K562 (cell line): ENCODE results near the gene CSNK1G2. TPM values are rescaled to one million over a fixed set of nuclear protein-coding genes. Genes with fewer than 3 reads are reported as not detected.
A peak's percentile ranks its signal among the peaks of the same experiment; 100 is the strongest.

Experiments
- ATAC-seq: fragments of 200-7000 bp; cut with Tn5 transposase; 3 replicates; pipeline ENCODE4 v1.9.1; 2020; ENCODE audit warnings: moderate library complexity
- BruUV-seq: library from RNA; stranded (reverse); fragments of 400-500 nt; replicated peaks from 2 replicates; lab custom pipeline; 2021; lab: Mats Ljungman, UMichigan
- CTCF ChIA-PET: fragments of 300-600 bp; formaldehyde crosslinking; extraction: SDS; loops from one replicate; lab custom pipeline; 2021; ENCODE audit warnings: low intra/inter-chr PET ratio; lab: Yijun Ruan, JAX
- POLR2A ChIA-PET: fragments of 300-600, 350-650 bp; sonication (Branson Sonifier 250); formaldehyde crosslinking; extraction: SDS; loops from one replicate; lab custom pipeline; 2021; ENCODE audit warnings: antibody characterized with exemption, inconsistent platforms; lab: Yijun Ruan, JAX
- DNase-seq, 4 experiments: peaks; one replicate each; pipeline versions ENCODE4 v3.0.0 to v3.0.0-alpha.2; 2011 to 2018; ENCODE audit warnings: low spot score in 3 of 4, mixed read lengths in 3 of 4; ENCODE audit errors: extremely low read depth in 1 of 4
- FAIRE-seq: peaks from 2 replicates; lab custom pipeline; 2011; peaks lifted over from hg19 to GRCh38; lab: Jason Lieb, UNC
- H2AFZ ChIP-seq: 2 replicates; pipeline ENCODE4 v1.6.0; 2011; ENCODE audit warnings: low read depth, low read length, control low read depth, inconsistent platforms
- H3K27ac ChIP-seq: fragments of 200-600 bp; 3 replicates; pipeline ENCODE4 v1.8.0; 2011; ENCODE audit warnings: low read depth, mild to moderate bottlenecking, control low read depth, inconsistent platforms, low read length, moderate library complexity, mixed read lengths; ENCODE audit errors: extremely low read depth
- H3K27me3 ChIP-seq, 2 experiments: fragments of 300-600 bp in 1 of 2; 2 replicates in 1 of 2; 3 replicates in 1 of 2; pipeline versions ENCODE4 v1.6.0 to v1.8.0; 2011; ENCODE audit warnings: inconsistent platforms in 2 of 2, low read length in 2 of 2, mild to moderate bottlenecking in 1 of 2, mixed read lengths in 1 of 2, moderate library complexity in 1 of 2; ENCODE audit not compliant: control insufficient read depth in 2 of 2, insufficient read depth in 2 of 2
- H3K36me3 ChIP-seq: fragments of 300-600 bp; 3 replicates; pipeline ENCODE4 v1.8.0; 2011; ENCODE audit warnings: mild to moderate bottlenecking, low read length, inconsistent platforms; ENCODE audit not compliant: control insufficient read depth, insufficient read depth
- H3K4me1 ChIP-seq, 2 experiments: fragments of 200-600 bp in 1 of 2; replicated peaks in 1 of 2; 2 replicates in 1 of 2; 3 replicates in 1 of 2; pipeline versions ENCODE4 v1.5.1 to v1.8.0; 2011; ENCODE audit warnings: inconsistent platforms in 2 of 2, low read length in 2 of 2, mild to moderate bottlenecking in 1 of 2, mixed read lengths in 1 of 2, moderate library complexity in 1 of 2; ENCODE audit not compliant: control insufficient read depth in 2 of 2, insufficient read depth in 2 of 2
- H3K4me2 ChIP-seq: 2 replicates; pipeline ENCODE4 v1.6.1; 2011; ENCODE audit warnings: low read length, control low read depth, inconsistent platforms, mixed read lengths; ENCODE audit not compliant: insufficient read depth
- H3K4me3 ChIP-seq: fragments of 200-600 bp; sonication (generic), shearing (Covaris generic); 2 replicates; pipeline ENCODE4 v1.5.1; 2016; ENCODE audit warnings: control low read depth, inconsistent platforms
- H3K79me2 ChIP-seq: fragments of 200-600 bp; 3 replicates; pipeline ENCODE4 v1.8.0; 2011; ENCODE audit warnings: low read length, inconsistent platforms; ENCODE audit not compliant: control insufficient read depth, insufficient read depth
- H3K9ac ChIP-seq, 2 experiments: 2 replicates each; pipeline versions ENCODE4 v1.6.0 to v1.6.1; 2011; ENCODE audit warnings: low read depth in 2 of 2, low read length in 2 of 2, control low read depth in 1 of 2, inconsistent platforms in 1 of 2, mild to moderate bottlenecking in 1 of 2, mixed read lengths in 1 of 2; ENCODE audit not compliant: insufficient read depth in 1 of 2
- H3K9me1 ChIP-seq: one replicate; pipeline ENCODE4 v1.6.0; 2011; ENCODE audit warnings: inconsistent platforms, mild to moderate bottlenecking, low read length, moderate library complexity; ENCODE audit not compliant: control insufficient read depth, insufficient read depth
- H3K9me3 ChIP-seq: replicated peaks from 2 replicates; pipeline ENCODE4 v1.5.1; 2011; ENCODE audit warnings: low read depth, low read length, inconsistent platforms; ENCODE audit not compliant: control insufficient read depth, insufficient read depth
- H4K20me1 ChIP-seq: replicated peaks from 2 replicates; pipeline ENCODE4 v1.6.1; 2011; ENCODE audit warnings: low read length, inconsistent platforms, mixed read lengths; ENCODE audit not compliant: control insufficient read depth, insufficient read depth
- ARID4B ChIP-seq: sonication (generic); formaldehyde crosslinking; IDR thresholded peaks from 2 replicates; pipeline ENCODE4 v1.8.0; 2022; ENCODE audit warnings: mild to moderate bottlenecking, missing genetic modification reagents
- KAT7 ChIP-seq: sonication (generic); formaldehyde crosslinking; IDR thresholded peaks from 2 replicates; pipeline ENCODE4 v1.8.0; 2022; ENCODE audit warnings: missing genetic modification reagents, mild to moderate bottlenecking, borderline replicate concordance
- LARP7 ChIP-seq: fragments of 450-650 bp; IDR thresholded peaks from 2 replicates; pipeline ENCODE4 v1.6.1; 2016
- PRDM10 ChIP-seq: fragments of 450-650 bp; IDR thresholded peaks from 2 replicates; pipeline ENCODE4 v1.6.1; 2018; ENCODE audit not compliant: partially characterized antibody
- ZBTB7A ChIP-seq: IDR thresholded peaks from 2 replicates; pipeline ENCODE4 v1.6.1; 2011; ENCODE audit warnings: low read depth, mild to moderate bottlenecking, low read length, moderate library complexity, borderline replicate concordance; ENCODE audit not compliant: control insufficient read depth
- WGBS: fragments of 100-300 bp; shearing (Covaris generic); methylation state at CpG from one replicate; pipeline ENCODE4 v1.1.6; 2016; ENCODE audit warnings: low coverage, mixed read lengths; ENCODE audit not compliant: insufficient coverage; ENCODE audit errors: missing lambda C conversion rate; 5-methylcytosine and 5-hydroxymethylcytosine counted together
- in situ Hi-C: fragments of 300-500 bp; cut with MboI; formaldehyde crosslinking; loops from 4 replicates; pipeline ENCODE4 v1.15.0; 2018; ENCODE audit warnings: inconsistent platforms, mixed read lengths
- intact Hi-C: fragments of 100-400 bp; cut with micrococcal nuclease; formaldehyde crosslinking; loops from 2 replicates; pipeline ENCODE4 v1.14.2; 2022
- polyA plus RNA-seq, 8 experiments: library from polyadenylated mRNA; depleted of rRNA in 4 of 8; stranded (reverse) in 5 of 8; unstranded in 3 of 8; fragments of >200 nt; fragmentation: Nextera tagmentation in 2 of 8; fragmentation: Illumina TruSeq in 1 of 8; extraction: Ambion mirVana in 2 of 8; extraction: Trizol in 1 of 8; gene quantifications; 2 replicates each; pipeline versions ENCODE4 v1.2.1 to v1.2.3, GENCODE V29; 2011 to 2014; ENCODE audit warnings: inconsistent platforms in 1 of 8, missing spikeins in 1 of 8
- total RNA-seq, 7 experiments: library from RNA; depleted of rRNA in 6 of 7; stranded (reverse); fragments of >200 nt in 6 of 7; fragmentation: Illumina TruSeq in 2 of 7; extraction: Trizol in 2 of 7; gene quantifications; 2 replicates each; pipeline versions ENCODE4 v1.2.1 to v1.2.3, GENCODE V29; 2011 to 2021; ENCODE audit warnings: low replicate concordance in 1 of 7

CSNK1G2 gene
- total and polyA plus RNA-seq, 9 of the 15 experiments (the other 6 are each of a cell fraction or from before 2014, with no cell fraction given), result 0.48 to 119 (median 49.5) TPM

GRCh38 chr19:2013683-2013961, 72.7 kb downstream of the CSNK1G2 start (continued):
- TF ChIP-seq LARP7, result no peak
- no peak for TF ChIP-seq KAT7
- TF ChIP-seq ARID4B (CRISPR knock-in tag), result no peak

DNA sequence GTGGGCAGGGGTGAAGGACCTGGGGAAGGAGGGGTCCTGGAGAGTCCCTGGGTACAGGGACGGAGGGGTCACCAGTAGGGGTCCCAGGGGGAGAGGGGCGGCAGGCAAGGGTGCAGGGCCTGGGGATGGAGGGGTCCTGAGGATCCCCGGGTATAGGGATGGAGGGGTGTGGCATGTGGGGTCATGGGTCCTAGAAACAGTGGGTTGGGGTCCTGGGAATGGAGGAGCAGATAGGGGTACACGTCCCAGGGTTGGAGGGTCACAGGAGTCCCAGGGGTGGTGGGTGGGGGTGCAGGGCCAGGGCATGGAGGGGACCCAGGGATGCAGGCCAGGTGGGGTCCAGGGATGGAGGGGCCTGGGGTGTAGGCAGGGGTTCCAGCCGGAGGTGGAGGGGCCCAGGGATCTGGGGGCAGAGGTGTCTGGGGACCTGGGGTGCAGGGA, 73.2 kb downstream of the CSNK1G2 start:
- H3K4me2 ChIP-seq, result no peak overlapping the region
- in situ Hi-C loops, result no loop called here
- H4K20me1 ChIP-seq, result no peaks in the 10 kb centered on the region
- no peak overlapping the region for H3K9ac ChIP-seq
- H3K27me3 ChIP-seq, result no peaks in the 10 kb centered on the region
- H3K4me1 ChIP-seq, result peaks cover 0 to 48% of the 10 kb centered on the region in 2 experiments; a peak in 2 of 5 replicates
- POLR2A ChIA-PET, result no interaction called here
- H3K9me3 ChIP-seq, result no peaks in the 10 kb centered on the region
- H2AFZ ChIP-seq, result no peak overlapping the region
- ATAC-seq, result no peak
- BruUV-seq, result no TSS peak
- WGBS, result 100% methylated on average over 1 of the region's 5 CpGs
- 0 out of 2 replicates have a peak overlapping the region, but pooled peaks have one; percentile 49 for H3K4me3 ChIP-seq
- TF ChIP-seq ZBTB7A, result 0 out of 2 replicates have a peak, but pooled peaks have one; percentile 0
- no peak for TF ChIP-seq PRDM10
- TF ChIP-seq, all 486 proteins: peak for 1
- no peaks in the 10 kb centered on the region for H3K36me3 ChIP-seq
- FAIRE-seq (no peak), DNase-seq (no peak)
- no peak overlapping the region for H3K27ac ChIP-seq
- CTCF ChIA-PET, result no interaction called here
- no peaks in the 10 kb centered on the region for H3K9me1 ChIP-seq
- peaks cover 7% of the 10 kb centered on the region for H3K79me2 ChIP-seq
- intact Hi-C loops, result no loop called here
